HG02885 (cell line): Measurements from ENCODE around the gene SLC23A2.

ENCODE experiments used
- ATAC-seq: cut with Tn5 transposase; IDR thresholded peaks from one replicate; pipeline ENCODE4 v1.9.1; 2021; ENCODE audit warnings: mild to moderate bottlenecking; ENCODE audit not compliant: unreplicated experiment, poor library complexity

SLC23A2 gene

DNA sequence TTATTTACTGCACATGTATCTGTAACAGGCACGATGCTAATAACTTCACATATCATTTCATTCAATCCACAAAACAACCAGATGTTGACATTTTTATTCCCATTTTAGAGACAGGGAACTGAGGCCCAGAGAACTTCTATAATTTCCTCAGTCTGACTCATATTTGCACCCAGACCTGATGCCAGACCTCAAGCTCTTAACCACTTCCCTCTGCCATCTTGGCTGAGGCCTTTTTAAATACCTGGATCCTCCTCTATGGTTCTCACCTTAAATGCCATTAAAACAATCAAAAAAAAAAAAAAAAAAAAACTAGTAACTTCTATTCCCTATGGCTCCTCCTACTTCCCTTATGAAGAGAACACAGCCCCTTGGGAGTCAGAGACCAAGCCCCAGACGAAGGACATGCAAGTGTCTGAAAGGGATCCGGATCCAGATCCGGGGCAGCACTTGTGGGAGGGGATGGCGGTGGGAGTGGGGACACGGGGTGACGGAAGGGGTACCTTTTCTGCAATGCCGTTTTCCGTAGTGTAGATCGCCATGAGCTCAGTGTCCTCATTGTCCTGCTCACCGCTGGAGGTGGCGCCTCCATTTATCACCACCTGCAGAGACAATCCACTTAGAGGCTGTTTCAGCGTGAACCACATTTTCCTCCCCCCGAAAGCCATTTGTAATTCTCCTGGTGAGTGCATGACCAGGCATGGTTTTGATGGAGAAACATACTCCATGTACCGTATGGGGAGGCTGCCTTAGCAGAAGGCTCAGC lies 88.7 kb downstream of the SLC23A2 start:
- no peak for ATAC-seq

DNA sequence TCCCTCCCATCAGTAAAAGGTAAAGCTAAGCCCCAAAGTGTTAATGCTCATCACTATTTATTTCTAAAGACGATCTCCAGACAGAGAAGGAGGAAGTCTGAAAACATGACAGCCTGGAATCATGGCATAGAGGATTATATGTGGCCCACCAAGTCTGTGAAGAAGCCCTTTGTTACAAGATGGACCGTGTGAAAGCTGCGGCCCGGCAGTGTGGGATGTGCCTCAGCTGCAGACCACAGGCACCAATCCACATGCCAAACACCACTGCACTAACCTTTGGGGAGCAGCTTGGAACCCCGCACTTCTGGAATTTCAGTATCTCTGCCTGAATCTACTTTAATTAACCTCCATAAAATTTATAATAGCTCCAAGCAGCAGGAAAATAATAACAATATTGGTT lies 90.4 kb downstream of the SLC23A2 start:
- ATAC-seq, result no peak

DNA sequence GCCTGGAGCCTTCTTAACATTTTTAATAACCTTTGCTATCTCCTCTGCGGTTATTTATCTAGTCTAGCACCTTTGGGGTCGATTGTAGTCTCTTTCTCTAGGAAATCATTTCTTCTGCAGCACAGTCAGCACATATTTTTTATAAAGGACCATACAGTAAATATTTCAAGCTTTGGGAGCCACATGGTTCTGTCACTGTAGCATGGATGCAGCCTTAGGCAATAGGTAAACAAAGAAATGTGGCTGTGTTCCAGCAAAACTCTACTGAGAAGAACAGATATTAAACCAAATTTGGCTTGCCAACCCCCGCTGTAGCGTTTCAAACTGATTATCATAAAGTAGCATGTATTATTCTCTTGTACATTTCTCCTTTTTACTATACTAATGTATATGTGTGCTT lies 95.7 kb downstream of the SLC23A2 start:
- no peak for ATAC-seq

DNA sequence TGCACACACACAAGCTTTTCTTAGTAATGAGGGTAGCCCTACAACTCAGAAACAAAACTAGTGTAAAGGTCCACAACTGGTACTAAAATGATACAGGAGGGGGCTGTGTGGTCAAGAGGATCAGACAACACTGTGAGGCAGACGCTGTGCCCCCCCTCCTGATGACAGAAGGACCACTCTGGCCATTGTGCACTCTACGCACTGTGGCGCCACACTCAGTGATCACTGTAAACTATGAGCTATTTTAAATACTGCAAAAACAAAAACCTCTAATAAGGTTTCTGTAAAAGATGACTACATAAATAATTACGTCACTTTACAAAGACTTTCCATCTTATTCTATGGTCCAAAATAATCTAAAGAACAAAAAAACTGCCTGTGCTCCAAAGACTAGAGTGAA lies 96.1 kb downstream of the SLC23A2 start:
- ATAC-seq, result no peak

DNA sequence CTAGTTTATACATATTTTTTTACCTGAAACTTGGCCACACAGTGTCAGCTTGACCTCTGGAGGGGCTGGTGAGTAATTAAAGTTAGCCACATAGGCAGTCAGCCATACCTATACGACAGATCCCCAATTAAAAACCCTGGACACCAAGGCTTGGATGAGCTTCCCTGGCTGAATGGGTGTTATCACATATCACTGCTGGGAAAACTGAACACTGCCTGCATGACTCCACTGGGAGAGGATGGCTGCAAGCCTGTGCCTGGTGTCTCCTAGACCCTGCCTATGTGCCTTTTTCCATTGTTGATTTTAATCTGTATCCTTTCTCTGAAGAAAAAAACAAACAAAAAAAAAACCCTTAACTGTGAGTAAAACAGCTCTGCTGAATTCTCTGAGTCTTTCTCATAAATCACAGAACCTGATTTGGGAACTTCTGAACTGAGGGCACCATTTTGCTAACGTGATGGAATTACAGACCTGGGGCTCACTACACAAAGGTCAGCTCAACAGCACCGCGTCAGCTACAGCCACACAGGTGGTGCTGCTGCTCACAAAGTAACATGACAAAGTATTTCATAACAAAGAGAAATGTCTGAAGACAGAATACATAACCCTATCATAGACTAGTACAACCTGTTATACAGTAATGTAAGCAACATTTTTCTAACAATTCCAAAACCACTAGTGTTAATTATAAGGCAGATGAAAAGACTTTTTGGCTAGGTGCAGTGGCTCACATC lies 97.0 kb downstream of the SLC23A2 start:
- no peak for ATAC-seq

DNA sequence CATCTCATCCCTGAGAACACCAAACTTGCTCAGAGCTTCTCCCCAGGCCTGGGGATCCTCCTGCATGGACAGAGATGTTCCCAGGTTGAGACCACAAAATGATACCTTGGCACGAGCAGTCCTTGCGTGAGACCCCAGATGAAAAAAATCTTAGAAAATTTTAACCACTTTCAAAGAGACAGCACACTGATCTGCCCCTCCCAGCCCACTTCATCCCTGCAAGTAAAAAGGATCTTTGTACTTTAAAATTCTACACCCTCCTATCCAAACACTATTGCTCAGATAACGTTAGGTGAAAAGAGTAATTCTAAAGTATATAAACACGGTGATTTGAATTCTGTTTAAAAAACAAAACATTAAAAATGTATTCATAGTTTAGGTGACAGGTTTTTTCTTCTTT lies 98.5 kb downstream of the SLC23A2 start:
- no peak for ATAC-seq

DNA sequence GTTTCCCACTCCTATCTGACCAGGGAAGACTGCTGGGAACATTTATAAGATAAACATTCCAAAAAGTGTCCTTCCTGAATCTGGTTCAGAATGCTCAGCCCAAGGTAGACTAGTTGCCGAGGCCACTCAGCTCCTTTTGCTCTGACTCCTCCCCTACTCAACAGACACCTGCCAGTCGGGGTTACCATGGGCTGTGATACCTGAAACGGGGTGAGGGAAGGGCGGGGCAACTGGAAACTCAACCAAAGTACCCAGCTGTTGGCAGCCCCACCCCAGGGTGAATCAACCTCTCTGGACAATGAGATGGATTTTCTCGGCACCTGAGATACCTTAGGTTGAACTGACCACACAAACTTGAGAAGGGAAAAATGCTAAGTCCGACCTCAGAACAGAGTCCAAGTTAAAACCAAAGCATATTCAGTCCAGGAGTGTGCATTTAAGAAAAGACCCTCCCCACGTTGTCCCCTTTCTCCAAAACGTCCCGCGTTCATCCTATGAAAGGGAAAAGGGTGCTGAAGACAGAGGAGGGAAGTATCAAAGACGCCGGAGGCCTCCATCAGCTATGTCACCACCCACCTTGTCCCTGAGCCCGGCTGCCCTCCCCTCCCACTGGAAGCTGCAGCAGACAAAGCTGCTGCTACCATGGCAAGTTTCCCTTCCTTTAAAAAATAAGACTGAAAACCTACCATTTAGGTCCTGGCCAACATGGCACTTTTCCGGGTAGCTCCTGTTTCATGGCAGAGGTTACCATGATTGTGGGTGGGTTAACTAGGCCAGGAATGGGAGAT lies 100.1 kb downstream of the SLC23A2 start:
- ATAC-seq, result no peak

DNA sequence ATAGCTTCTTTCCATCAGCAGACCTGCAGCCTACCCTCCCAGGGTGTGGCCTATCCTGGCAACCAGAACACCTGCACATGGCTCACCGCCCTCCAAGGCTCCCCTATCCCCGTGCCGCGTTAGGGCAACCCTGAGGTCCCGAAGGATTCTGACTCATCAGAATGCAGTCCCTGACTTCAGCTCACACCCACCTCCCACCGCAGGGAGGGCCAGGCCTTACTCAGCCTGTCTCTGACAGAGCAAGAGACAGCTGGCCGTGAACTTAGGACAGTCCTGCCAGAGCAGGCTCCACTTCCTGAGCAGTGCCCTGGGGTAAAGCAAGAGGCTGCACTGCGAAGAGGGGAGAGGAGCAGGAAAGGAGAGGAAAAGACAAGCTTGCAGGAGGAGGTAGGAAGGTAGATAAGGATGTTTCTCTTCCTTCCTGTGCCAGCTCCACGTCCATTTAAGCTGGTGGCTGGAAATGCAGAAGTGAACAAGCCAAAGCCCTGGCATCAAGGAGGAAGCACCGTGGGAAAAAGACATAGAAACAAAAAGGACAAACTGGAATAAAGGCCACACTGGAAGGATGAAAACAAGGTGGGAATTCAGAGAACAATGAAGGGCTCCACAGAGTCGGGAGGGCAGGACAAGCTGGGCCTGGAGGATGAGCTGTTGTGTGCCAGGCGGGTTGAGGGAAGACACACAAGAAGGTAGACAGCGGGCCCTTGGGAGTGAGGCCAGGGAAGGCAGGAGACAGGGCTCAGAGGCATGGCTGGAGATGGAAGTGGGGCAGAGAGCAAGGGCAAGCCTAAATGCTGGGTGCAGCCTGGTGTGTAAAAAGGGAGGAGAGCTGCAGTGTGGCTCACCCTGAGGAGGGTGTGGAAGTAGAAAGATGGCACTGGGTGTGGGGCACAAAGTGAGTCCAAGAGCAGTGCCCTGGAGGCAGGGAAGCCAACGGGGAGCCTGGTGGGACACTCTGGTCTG lies 102.7 kb downstream of the SLC23A2 start:
- ATAC-seq, result no peak

DNA sequence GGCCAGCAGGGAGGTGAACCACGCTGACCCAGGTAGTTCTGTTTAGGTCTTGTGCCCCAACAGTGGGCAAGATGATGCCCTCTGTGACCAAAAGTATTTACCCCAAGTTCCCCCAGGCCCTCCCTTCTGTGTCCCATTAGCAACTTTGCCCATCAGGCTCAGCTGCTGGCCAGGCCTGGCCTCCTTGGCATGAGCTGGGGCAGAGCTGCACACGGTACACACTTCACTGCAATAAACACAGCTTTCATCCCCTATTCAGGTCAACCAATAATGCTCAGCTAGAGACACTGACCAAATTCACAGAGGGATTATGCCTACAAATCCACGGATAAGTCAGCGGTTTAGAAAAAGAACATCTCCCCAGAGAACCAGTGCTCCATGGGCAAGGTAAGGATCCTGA lies 103.7 kb downstream of the SLC23A2 start:
- no peak for ATAC-seq

DNA sequence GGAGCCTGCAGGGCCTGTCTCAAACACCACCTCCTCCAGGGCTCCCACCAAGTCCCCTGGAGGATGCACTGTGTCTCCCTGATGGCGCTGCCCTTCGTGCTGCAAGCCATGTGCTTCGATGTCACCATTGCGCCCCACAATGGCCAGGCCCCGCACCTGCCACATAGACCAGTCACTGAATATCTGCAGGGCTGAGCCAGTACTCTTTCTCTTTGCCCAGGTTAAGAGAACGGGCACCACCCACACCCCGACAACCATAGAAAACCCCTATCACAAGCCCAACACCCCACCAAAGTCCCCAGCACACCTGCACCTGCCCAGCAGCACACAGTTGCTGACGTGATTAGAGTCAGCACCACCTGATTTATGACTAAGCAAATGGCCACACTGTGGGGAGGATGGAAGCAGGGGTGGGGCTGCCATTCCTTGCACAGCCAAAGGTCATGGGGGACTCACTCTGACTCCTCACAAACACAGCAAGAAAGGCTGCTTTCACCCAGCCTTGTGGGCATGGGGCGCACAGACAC lies 104.3 kb downstream of the SLC23A2 start:
- ATAC-seq, result no peak

DNA sequence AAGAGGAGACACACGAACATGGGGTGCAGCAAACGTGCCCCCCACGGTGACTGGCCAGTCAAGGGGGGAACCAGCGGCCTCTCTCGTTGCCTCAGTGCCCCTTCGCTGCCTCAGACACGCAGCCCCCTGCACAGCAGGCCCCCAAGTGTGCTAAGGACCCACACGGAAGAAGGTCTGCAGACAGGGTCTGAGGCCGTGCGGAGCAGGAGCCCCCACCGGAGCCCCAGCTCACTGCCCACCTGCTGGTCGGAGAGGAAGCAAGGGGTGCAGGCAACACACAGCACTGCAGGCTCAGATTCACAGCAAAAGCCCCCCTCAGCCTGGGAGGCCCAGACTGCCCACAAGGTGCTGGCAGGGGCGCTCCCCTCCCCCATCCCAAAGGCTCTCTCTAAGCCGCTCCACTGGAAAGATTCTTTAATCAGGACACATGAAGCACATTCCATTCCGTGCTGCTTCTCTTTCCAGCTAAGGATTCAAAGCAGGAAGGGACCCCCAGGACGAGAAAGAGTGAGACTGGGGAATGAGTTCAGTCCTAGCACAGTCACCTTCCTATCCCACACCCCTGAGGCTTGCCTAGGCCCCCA lies 105.1 kb downstream of the SLC23A2 start:
- ATAC-seq, result no peak

DNA sequence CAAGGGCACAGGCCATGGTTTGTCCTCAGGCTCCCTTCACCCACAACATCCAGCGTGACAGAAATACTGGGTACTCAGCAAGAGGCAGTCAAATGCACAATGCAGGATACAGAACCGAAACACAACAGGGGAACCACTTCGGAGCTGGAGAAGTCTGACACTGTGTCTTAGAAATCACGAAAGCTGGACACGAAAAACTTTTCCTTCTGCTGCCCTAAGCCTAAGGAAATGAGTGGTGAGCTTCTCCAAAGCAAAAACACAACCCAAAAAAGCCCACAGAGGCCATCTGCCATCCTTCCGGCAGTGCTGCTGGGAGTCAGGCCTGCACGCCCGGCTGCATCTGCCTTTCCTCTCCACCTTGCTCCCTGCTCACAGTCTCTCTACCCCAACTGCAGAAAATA lies 106.3 kb downstream of the SLC23A2 start:
- ATAC-seq, result no peak

DNA sequence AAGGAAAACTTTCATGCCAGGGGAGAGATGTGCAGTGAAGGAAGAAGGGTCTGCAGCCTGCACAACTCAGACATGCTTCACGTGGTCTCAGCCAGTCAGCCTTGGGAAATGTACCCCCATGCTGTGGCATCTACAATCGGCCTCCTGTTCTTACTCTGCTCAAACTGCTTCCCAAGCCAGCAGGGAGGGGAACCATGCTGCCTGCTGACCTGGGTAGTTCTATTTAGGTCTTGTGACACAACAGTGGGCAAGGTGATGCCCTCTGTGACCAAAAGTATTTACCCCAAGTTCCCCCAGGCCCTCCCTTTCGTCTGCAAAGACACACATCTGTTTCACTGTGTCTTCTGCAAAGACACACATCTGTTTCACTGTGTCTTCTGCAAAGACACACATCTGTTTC lies 106.9 kb downstream of the SLC23A2 start:
- ATAC-seq, result no peak

DNA sequence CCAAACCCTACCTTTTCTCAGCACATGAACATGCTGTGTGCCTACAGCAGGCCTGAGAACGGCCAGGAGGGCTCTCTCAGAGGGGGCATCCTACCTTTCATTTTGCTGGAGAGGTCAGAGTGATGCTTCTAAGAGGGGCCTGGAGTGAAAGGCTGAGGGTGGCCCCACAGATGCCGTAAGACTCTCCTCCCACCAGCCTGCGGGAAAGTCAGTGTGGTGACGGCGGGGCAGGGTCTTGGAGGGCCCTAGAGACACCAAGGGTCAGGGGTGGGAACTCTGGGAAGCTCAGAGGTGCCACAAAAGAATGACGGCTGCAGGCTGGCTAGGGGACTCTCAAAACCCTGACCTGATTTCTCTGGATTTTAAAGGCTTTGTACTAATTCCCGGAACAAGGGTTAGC lies 107.6 kb downstream of the SLC23A2 start:
- ATAC-seq, result no peak

DNA sequence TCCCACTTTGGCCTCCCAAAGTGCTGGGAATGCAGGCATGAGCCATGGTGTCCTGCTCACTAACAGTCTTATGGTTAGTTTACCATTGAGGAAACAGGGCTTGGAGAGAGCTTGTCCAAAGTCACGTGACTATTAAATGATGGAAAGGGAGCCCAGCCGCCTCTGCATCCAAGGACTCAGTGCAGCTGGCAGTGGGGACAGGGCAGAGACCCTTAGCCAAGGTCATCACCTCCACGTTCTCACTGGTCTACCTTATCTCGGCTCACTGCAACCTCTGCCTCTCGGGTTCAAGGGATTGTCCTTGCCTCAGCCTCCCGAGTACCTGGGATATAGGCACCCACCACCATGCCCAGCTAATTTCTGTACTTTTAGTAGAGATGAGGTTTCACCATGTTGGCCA lies 109.3 kb downstream of the SLC23A2 start:
- ATAC-seq, result no peak

DNA sequence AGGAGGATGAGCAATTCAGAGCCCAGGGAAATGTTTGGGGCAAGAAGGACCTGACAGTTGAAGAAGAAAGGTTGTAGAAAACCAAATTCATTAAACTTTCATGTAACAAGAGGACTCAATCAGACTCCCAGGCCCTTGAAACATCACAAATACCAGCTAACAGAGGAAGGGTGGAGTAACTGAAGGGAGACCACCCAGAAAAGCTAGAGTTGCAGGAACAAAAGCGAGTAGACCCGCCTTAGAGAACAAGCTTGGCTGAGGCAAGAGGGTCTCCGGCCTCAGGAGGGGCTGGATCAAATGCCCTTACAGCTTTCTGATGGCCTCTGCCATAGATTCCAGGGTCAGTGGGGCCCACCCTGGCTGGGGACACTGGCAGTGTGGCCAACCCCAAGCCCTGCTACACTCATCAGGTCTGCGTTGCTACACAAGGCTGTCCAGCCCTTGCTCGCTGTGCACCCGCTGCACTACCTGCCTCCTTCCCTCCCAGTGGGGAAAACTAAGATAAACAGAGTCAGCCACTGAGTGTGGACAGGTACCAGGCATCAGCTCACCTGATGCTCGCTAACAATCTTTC lies 110.0 kb downstream of the SLC23A2 start:
- no peak for ATAC-seq

DNA sequence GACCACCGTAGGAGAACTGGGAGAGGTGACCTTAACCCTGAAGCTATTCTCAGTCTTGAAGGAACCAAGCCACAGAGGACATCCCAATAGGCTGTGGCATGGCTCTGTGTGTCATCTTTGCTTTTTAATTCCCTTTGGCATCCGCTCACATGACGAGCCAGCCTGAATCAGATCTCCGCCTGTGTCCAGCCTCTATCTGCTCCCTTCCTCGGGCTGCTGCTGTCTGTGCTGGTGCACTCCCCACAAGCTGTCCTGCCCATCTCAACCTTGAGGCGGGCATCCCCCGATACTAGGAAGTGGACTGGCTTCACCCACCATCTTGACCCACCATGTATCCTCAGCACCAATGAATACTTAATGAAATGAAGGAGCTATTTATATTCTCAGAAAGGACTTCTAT lies 111.9 kb downstream of the SLC23A2 start:
- no peak for ATAC-seq

DNA sequence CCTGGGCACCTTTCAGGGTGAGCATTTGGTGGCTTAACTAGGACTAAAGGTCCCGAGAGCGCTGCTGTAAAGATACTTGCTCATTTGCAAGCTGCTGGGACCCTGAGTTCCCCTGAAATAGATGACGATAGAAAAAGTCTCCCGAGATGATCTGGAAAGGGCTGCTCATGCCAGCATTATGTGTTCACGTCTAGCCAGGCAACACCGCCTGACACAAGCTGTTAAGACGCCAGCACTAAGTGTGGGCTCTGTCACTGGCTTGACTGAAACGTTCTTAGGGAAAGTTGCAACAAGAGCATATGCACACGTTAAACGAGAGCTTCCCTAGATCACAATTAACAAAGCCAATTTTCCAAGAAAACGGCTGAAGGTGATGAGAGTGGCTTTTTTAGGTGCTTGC lies 113.7 kb downstream of the SLC23A2 start:
- no peak for ATAC-seq
